Fibroblast of lung (primary cell): ENCODE data around the gene HAS3.
"Not testable (repeated sequence)": the region's sequence is repeated elsewhere in the genome, so short reads cannot be mapped to it uniquely, and the experiment has no call there.

Experiments used
- CTCF ChIP-seq, 2 donors: IDR thresholded peaks in 1 of 2; conservative IDR thresholded peaks in 1 of 2; 1 replicate in 1 of 2; 2 replicates in 1 of 2; pipeline ENCODE4 v1.5.1; 2011 to 2012; ENCODE audit warnings: low read length in 2 of 2, control low read depth in 1 of 2, inconsistent platforms in 1 of 2, low read depth in 1 of 2, mild to moderate bottlenecking in 1 of 2
- EZH2 ChIP-seq: IDR thresholded peaks from 2 replicates; pipeline ENCODE4 v1.5.1; 2012; ENCODE audit warnings: low read length, control low read depth, mild to moderate bottlenecking; ENCODE audit errors: missing control alignments

GRCh38 chr16:69124406-69124805 is 19.0 kb downstream of the HAS3 start:
- TF ChIP-seq CTCF (conservative IDR thresholded peaks at IDR 0.05 in 1 of 2, IDR thresholded peaks at IDR 0.05 in 1 of 2; ENCODE audit: low read depth in 1 of 2, low read length in 2 of 2); EZH2: not testable (repeated sequence)
